ENCODE results near the gene PGM1.

Gene PGM1

GRCh38 chr1:63620671-63621070, 27.5 kb downstream of the PGM1 start:
- TF ChIP-seq, protein P1, sequence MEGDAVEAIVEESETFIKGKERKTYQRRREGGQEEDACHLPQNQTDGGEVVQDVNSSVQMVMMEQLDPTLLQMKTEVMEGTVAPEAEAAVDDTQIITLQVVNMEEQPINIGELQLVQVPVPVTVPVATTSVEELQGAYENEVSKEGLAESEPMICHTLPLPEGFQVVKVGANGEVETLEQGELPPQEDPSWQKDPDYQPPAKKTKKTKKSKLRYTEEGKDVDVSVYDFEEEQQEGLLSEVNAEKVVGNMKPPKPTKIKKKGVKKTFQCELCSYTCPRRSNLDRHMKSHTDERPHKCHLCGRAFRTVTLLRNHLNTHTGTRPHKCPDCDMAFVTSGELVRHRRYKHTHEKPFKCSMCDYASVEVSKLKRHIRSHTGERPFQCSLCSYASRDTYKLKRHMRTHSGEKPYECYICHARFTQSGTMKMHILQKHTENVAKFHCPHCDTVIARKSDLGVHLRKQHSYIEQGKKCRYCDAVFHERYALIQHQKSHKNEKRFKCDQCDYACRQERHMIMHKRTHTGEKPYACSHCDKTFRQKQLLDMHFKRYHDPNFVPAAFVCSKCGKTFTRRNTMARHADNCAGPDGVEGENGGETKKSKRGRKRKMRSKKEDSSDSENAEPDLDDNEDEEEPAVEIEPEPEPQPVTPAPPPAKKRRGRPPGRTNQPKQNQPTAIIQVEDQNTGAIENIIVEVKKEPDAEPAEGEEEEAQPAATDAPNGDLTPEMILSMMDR (IDR thresholded peaks at IDR 0.05; ENCODE audit: low read length, missing control alignments), result no peak
- DNase-seq (ENCODE audit: low read depth), result no peak
- H3K4me3 ChIP-seq (replicated peaks; ENCODE audit: low read depth, low read length), result no peak overlapping the region

GRCh38 chr1:63621075-63621474, 27.9 kb downstream of the PGM1 start:
- DNase-seq (ENCODE audit: low read depth), result no peak
- TF ChIP-seq, protein P1 (IDR thresholded peaks at IDR 0.05; ENCODE audit: low read length, missing control alignments), result no peak

GRCh38 chr1:63621698-63622097, 28.5 kb downstream of the PGM1 start:
- TF ChIP-seq, protein P1 (IDR thresholded peaks at IDR 0.05; ENCODE audit: low read length, missing control alignments), result no peak
- H3K4me3 ChIP-seq (replicated peaks; ENCODE audit: low read depth, low read length), result no peak overlapping the region
- peak; percentile 57 for DNase-seq (ENCODE audit: low read depth)

More at GRCh38 chr1:63621075-63621474, 27.9 kb downstream of the PGM1 start:
- no peak overlapping the region for H3K4me3 ChIP-seq (replicated peaks; ENCODE audit: low read depth, low read length)

GRCh38 chr1:63622849-63623566, 29.8 kb downstream of the PGM1 start:
- DNase-seq (ENCODE audit: low read depth), result no peak

GRCh38 chr1:63623952-63624351, 30.7 kb downstream of the PGM1 start:
- no peak overlapping the region for H3K4me3 ChIP-seq (replicated peaks; ENCODE audit: low read depth, low read length)
- TF ChIP-seq, protein P1 (IDR thresholded peaks at IDR 0.05; ENCODE audit: low read length, missing control alignments), result no peak
- no peak for DNase-seq (ENCODE audit: low read depth)

More at GRCh38 chr1:63622849-63623566, 29.8 kb downstream of the PGM1 start:
- TF ChIP-seq, protein P1 (IDR thresholded peaks at IDR 0.05; ENCODE audit: low read length, missing control alignments), result no peak
- H3K4me3 ChIP-seq (replicated peaks; ENCODE audit: low read depth, low read length), result no peak overlapping the region

DNA sequence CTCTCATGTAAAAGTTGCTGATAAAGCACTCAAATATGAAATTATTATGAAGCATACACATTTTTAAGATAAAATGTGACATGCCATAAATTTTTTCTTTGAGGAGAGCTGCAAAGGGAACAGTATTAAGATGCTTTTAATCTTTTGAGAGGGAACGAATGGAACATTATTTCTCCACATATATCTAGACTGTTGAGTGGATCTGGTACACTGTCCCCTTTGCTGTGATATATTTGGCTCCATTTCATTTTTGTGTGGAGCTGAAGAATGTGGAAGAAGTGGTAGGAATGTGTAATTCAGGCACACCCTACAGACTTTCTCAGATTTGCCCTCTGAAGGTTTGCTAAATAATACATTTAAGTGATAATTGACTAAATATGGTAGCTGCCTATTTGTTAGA, 31.7 kb downstream of the PGM1 start:
- DNase-seq (ENCODE audit: low read depth), result peak; percentile 66
- H3K4me3 ChIP-seq (replicated peaks; ENCODE audit: low read depth, low read length), result no peak overlapping the region
- TF ChIP-seq, protein P1 (IDR thresholded peaks at IDR 0.05; ENCODE audit: low read length, missing control alignments), result peak; percentile 37

DNA sequence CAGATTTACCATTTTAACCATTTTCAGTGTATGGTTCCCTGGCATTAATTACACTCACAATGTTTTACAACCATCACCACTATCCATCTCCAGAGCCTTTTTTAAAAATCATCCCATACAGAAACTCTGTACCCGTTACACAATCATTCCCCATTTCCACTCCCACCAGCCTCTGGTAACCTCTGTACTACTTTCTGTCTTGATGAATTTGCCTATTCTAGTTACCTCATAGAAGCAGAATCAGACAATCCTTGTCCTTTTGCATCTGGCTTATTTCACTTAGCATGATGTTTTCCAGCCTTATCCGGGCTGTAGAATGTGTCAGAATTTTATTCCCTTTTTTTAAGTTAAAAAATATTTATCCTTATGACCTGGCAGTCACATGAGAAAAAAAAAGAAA, 33.0 kb downstream of the PGM1 start:
- DNase-seq (ENCODE audit: low read depth), result peak; percentile 62
- no peak overlapping the region for H3K4me3 ChIP-seq (replicated peaks; ENCODE audit: low read depth, low read length)
- TF ChIP-seq, protein P1 (IDR thresholded peaks at IDR 0.05; ENCODE audit: low read length, missing control alignments), result no peak
